Neural progenitor cell (in vitro differentiated cells): ENCODE measurements around the gene TPI1.

Source experiments
- EZH2 ChIP-seq: fragments of 200-600 bp; sonication (generic); IDR thresholded peaks from 2 replicates; pipeline ENCODE4 v1.6.1; 2017; ENCODE audit warnings: antibody characterized with exemption, mild to moderate bottlenecking, moderate library complexity
- EZH2phosphoT487 ChIP-seq: fragments of 200-600 bp; sonication (generic); IDR thresholded peaks from 2 replicates; pipeline ENCODE4 v1.6.1; 2017; ENCODE audit warnings: antibody characterized with exemption
- TF ChIP-seq, protein P1 (sequence below): fragments of 200-600 bp; sonication (generic); IDR thresholded peaks from 2 replicates; pipeline ENCODE4 v1.5.1; 2017; ENCODE audit warnings: antibody characterized with exemption, mild to moderate bottlenecking

- TF ChIP-seq, protein P1, sequence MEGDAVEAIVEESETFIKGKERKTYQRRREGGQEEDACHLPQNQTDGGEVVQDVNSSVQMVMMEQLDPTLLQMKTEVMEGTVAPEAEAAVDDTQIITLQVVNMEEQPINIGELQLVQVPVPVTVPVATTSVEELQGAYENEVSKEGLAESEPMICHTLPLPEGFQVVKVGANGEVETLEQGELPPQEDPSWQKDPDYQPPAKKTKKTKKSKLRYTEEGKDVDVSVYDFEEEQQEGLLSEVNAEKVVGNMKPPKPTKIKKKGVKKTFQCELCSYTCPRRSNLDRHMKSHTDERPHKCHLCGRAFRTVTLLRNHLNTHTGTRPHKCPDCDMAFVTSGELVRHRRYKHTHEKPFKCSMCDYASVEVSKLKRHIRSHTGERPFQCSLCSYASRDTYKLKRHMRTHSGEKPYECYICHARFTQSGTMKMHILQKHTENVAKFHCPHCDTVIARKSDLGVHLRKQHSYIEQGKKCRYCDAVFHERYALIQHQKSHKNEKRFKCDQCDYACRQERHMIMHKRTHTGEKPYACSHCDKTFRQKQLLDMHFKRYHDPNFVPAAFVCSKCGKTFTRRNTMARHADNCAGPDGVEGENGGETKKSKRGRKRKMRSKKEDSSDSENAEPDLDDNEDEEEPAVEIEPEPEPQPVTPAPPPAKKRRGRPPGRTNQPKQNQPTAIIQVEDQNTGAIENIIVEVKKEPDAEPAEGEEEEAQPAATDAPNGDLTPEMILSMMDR = no peak
- TF ChIP-seq EZH2phosphoT487 (no peak), EZH2 (no peak)
Observed at GRCh38 chr12:6824901-6825381, 42.4 kb upstream of the TPI1 start.
